ENCODE data around the gene TMEM62. TPM values are rescaled to one million over a fixed set of nuclear protein-coding genes. Genes with fewer than 3 reads are reported as not detected.

The TMEM62 gene
- total and polyA plus RNA-seq, 9 of the 15 experiments (the other 6 are each of a cell fraction or from before 2014, with no cell fraction given) = 4.4 to 16.6 (median 11.1) TPM

DNA sequence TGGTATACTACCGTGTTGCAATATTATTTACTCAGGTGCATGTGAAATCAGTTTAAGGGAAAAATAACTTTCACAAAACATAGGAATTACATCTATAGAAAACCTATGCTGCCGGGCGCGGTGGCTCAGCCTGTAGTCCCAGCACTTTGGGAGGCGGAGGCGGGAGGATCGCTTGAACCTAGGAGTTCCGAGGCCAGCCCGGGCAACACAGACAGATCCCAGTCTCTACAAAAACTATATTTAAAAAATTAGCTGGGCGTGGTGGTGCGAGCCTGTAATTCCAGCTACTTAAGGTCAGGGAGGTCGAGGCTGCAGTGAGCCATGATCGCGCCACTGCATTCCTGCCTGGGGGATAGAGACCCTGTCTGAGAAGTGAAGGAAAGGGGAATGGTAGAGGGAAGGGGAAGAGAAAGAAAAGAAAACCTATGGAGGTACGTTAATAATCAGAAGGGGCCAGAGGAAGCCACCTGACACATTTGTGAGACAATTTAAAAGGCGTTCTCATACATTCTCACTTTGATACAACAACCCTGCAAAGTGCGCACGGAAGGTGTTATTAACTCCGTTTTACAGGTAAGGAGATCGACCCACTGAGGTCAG, 456 bp upstream of the TMEM62 start (continued):
- TF ChIP-seq TBP (optimal IDR thresholded peaks at IDR 0.05; ENCODE audit: low read depth, low read length) = no peak
- TF ChIP-seq ZNF12 (CRISPR knock-in tag; IDR thresholded peaks at IDR 0.05) = no peak
- no peak for TF ChIP-seq COPS2 (conservative IDR thresholded peaks at IDR 0.05)
- no peak for TF ChIP-seq BMI1 (IDR thresholded peaks at IDR 0.05; ENCODE audit: low read length)
- TF ChIP-seq ZSCAN29 (IDR thresholded peaks at IDR 0.05) = no peak
- no peak for TF ChIP-seq TCF7 (IDR thresholded peaks at IDR 0.05; ENCODE audit: borderline replicate concordance)
- TF ChIP-seq BRD9 (IDR thresholded peaks at IDR 0.05; ENCODE audit: low read depth, partially characterized antibody) = peak; percentile 63
- TF ChIP-seq BDP1 (IDR thresholded peaks at IDR 0.05; ENCODE audit: insufficient read depth, insufficient read length) = no peak
- no peak for TF ChIP-seq ELF2 (CRISPR knock-in tag; IDR thresholded peaks at IDR 0.05)
- TF ChIP-seq, protein P1, sequence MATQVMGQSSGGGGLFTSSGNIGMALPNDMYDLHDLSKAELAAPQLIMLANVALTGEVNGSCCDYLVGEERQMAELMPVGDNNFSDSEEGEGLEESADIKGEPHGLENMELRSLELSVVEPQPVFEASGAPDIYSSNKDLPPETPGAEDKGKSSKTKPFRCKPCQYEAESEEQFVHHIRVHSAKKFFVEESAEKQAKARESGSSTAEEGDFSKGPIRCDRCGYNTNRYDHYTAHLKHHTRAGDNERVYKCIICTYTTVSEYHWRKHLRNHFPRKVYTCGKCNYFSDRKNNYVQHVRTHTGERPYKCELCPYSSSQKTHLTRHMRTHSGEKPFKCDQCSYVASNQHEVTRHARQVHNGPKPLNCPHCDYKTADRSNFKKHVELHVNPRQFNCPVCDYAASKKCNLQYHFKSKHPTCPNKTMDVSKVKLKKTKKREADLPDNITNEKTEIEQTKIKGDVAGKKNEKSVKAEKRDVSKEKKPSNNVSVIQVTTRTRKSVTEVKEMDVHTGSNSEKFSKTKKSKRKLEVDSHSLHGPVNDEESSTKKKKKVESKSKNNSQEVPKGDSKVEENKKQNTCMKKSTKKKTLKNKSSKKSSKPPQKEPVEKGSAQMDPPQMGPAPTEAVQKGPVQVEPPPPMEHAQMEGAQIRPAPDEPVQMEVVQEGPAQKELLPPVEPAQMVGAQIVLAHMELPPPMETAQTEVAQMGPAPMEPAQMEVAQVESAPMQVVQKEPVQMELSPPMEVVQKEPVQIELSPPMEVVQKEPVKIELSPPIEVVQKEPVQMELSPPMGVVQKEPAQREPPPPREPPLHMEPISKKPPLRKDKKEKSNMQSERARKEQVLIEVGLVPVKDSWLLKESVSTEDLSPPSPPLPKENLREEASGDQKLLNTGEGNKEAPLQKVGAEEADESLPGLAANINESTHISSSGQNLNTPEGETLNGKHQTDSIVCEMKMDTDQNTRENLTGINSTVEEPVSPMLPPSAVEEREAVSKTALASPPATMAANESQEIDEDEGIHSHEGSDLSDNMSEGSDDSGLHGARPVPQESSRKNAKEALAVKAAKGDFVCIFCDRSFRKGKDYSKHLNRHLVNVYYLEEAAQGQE (IDR thresholded peaks at IDR 0.05; ENCODE audit: borderline replicate concordance) = no peak
- TF ChIP-seq, protein P1 (CRISPR knock-in tag; IDR thresholded peaks at IDR 0.05; ENCODE audit: low read depth) = no peak
- no peak for TF ChIP-seq KAT7 (CRISPR knock-in tag; IDR thresholded peaks at IDR 0.05; ENCODE audit: borderline replicate concordance)
- TF ChIP-seq ZNF134 (CRISPR knock-in tag; conservative IDR thresholded peaks at IDR 0.05) = no peak
- no peak for TF ChIP-seq FUS (optimal IDR thresholded peaks at IDR 0.05; ENCODE audit: low read depth, low read length)
- no peak for TF ChIP-seq BHLHE40 (IDR thresholded peaks at IDR 0.05; ENCODE audit: low read length)
- TF ChIP-seq, protein P2, sequence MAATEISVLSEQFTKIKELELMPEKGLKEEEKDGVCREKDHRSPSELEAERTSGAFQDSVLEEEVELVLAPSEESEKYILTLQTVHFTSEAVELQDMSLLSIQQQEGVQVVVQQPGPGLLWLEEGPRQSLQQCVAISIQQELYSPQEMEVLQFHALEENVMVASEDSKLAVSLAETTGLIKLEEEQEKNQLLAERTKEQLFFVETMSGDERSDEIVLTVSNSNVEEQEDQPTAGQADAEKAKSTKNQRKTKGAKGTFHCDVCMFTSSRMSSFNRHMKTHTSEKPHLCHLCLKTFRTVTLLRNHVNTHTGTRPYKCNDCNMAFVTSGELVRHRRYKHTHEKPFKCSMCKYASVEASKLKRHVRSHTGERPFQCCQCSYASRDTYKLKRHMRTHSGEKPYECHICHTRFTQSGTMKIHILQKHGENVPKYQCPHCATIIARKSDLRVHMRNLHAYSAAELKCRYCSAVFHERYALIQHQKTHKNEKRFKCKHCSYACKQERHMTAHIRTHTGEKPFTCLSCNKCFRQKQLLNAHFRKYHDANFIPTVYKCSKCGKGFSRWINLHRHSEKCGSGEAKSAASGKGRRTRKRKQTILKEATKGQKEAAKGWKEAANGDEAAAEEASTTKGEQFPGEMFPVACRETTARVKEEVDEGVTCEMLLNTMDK (IDR thresholded peaks at IDR 0.05; ENCODE audit: borderline replicate concordance, insufficient read depth, low read depth, low read length, poor library complexity, severe bottlenecking) = no peak
- TF ChIP-seq NFRKB (IDR thresholded peaks at IDR 0.05; ENCODE audit: low read depth) = 0 out of 2 replicates have a peak, but pooled peaks have one; percentile 48
- no peak for TF ChIP-seq ELF1 (tag; IDR thresholded peaks at IDR 0.05)
- no peak for TF ChIP-seq CHD4 (IDR thresholded peaks at IDR 0.05; ENCODE audit: insufficient read depth, insufficient replicate concordance, low read depth, low read length, poor library complexity, severe bottlenecking)
- TF ChIP-seq POLR2AphosphoS5 (IDR thresholded peaks at IDR 0.05; ENCODE audit: control insufficient read depth, insufficient read depth, low read depth, low read length) = no peak
- no peak for TF ChIP-seq MCM7 (IDR thresholded peaks at IDR 0.05)

All from K562 (cell line).